ENCODE data around the gene SLC35F3. TPM values are rescaled to one million over a fixed set of nuclear protein-coding genes. Genes with fewer than 3 reads are reported as not detected.

Gene SLC35F3
- total RNA-seq, 5 donors from 2014 or later (not counting 1 experiment from before 2014, with no cell fraction given), result 0.19 to 4.6 (median 1.3) TPM; not detected in 1

DNA sequence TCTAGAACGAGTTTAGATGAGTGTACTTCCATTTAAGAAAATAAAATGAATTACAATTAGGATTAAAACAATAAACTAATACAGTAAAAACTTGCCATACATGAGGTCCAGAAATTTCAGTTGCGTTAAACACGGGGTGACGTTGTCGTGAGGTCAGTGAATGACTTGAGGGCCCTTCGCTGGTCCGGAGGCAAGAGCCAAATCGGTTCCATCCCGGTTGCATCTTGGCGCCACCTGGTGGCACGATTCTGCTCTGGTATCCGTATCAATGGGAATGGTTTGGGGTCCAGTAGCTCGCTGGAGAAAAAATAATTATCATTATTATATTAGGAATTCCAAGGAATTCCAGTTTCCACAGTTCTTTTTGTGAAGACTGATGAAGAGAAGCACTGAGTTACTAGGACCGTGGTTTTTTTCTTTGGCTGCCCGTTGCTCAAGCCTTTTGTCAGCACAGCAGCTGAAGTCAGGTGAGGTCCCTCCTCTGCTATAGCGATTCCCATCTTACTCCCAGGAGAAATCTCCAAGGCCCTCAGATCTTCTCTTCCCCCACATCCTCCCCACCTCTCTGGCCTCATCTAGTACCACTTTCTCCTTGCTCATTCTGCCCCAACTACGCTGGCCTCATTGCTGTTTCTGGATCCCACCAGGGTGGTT is 161.4 kb downstream of the SLC35F3 start:
- no peaks in the 10 kb centered on the region for H3K4me1 ChIP-seq (ENCODE audit: control insufficient read depth in 1 of 2, extremely low read depth in 1 of 2, insufficient read depth in 2 of 2, low read length in 2 of 2)
- no peak overlapping the region for H3K4me3 ChIP-seq (ENCODE audit: control insufficient read depth in 1 of 2, extremely low read depth in 1 of 2, low read length in 1 of 2)
- ATAC-seq (replicated peaks in 1 of 4) (no peak), DNase-seq (peak in 34 of 35 experiments; percentile 4 to 73 (median 45))
- WGBS (ENCODE audit: insufficient coverage), result 28% methylated on average over 9 of the region's 17 CpGs
- H3K9me3 ChIP-seq, result no peaks in the 10 kb centered on the region
- ChIA-PET CTCF (interaction anchor here (0.6 to 2.2 kb wide), 2 partner anchors 761 kb away, joined by 3 to 7 read pairs; no protein-coding TSS in a partner anchor), POLR2A (no interaction called here)
- Mint-ChIP-seq H3K27ac (no peak overlapping the region), H3K4me1 (peaks cover 0 to 2% (median 0%) of the 10 kb centered on the region in 3 donors), H3K36me3 (no peaks in the 10 kb centered on the region), H3K4me3 (no peak overlapping the region), H3K9me3 (peaks cover 5 to 14% (median 11%) of the 10 kb centered on the region in 3 donors), H3K27me3 (peaks cover 10 to 11% of the 10 kb centered on the region in 2 donors)
- no peak overlapping the region for H3K27ac ChIP-seq (ENCODE audit: low read length)
- no peaks in the 10 kb centered on the region for H3K36me3 ChIP-seq (ENCODE audit: control insufficient read depth in 2 of 2, extremely low read depth in 1 of 2, insufficient read depth in 1 of 2, low read length in 1 of 2)
- H3K27me3 ChIP-seq (replicated peaks in 1 of 2; ENCODE audit: control insufficient read depth in 2 of 2, extremely low read depth in 1 of 2, insufficient read depth in 2 of 2, low read length in 1 of 2), result peaks cover 0 to 7% of the 10 kb centered on the region in 2 experiments

DNA sequence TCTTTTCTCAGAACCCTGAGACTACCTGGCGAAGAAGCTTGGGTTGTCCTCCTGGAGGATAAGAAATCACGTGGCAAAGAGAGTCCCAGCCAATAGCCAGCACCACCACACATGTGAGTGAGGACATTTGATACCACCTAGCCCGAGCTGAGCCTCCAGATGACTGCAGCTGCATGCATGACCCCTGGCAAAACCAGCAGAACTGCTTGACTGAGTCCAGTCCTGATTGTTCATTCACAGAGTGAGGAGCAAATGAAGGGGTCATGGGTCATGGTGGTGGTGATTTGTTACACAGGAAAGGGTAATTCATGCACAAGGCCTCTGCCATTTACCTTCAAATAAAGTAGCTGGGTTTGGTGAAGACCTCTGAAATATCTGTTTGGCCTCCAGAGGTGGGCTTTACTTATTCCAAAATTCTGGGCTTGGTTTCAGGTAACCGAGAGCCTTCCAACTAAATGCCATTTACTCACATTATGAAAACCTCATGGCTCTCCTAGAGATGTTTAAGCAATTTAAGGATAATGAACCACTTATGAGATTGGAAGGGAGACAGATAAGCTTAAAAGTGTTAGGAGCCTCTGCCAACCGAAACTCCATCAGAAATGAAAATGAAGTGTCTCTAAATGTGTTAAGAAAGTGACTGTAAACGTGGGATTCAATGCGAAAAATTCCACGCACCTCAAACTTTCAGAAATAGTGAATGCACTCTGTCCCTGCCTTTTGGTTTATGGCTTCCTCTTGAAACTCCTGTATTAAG is 163.3 kb downstream of the SLC35F3 start:
- Mint-ChIP-seq H3K4me1 (peaks cover 0 to 2% (median 0%) of the 10 kb centered on the region in 3 donors), H3K9me3 (no peaks in the 10 kb centered on the region), H3K27me3 (peaks cover 7 to 11% of the 10 kb centered on the region in 2 donors), H3K36me3 (no peaks in the 10 kb centered on the region), H3K27ac (no peak overlapping the region), H3K4me3 (no peak overlapping the region)
- DNase-seq (no peak), ATAC-seq (replicated peaks in 1 of 4) (no peak)
- Histone ChIP-seq H3K36me3 (ENCODE audit: control insufficient read depth in 2 of 2, extremely low read depth in 1 of 2, insufficient read depth in 1 of 2, low read length in 1 of 2) (no peaks in the 10 kb centered on the region), H3K4me1 (ENCODE audit: control insufficient read depth in 1 of 2, extremely low read depth in 1 of 2, insufficient read depth in 2 of 2, low read length in 2 of 2) (no peaks in the 10 kb centered on the region), H3K4me3 (ENCODE audit: control insufficient read depth in 1 of 2, extremely low read depth in 1 of 2, low read length in 1 of 2) (no peak overlapping the region), H3K27me3 (replicated peaks in 1 of 2; ENCODE audit: control insufficient read depth in 2 of 2, extremely low read depth in 1 of 2, insufficient read depth in 2 of 2, low read length in 1 of 2) (peaks cover 0 to 10% of the 10 kb centered on the region in 2 experiments), H3K9me3 (no peaks in the 10 kb centered on the region), H3K27ac (ENCODE audit: low read length) (no peak overlapping the region)
- ChIA-PET POLR2A (no interaction called here), CTCF (interaction anchor here (0.6 to 2.2 kb wide), 2 partner anchors 20 to 763 kb away, joined by 3 to 7 read pairs; no protein-coding TSS in a partner anchor)
- WGBS (ENCODE audit: insufficient coverage), result 57% methylated on average over 3 of the region's 8 CpGs

- ChIA-PET CTCF (no interaction called here), POLR2A (no interaction called here)
- H3K4me1 Mint-ChIP-seq, result peaks cover 0 to 2% (median 0%) of the 10 kb centered on the region in 3 donors
- no peak overlapping the region for H3K4me3 Mint-ChIP-seq
- H3K36me3 ChIP-seq (ENCODE audit: control insufficient read depth in 2 of 2, extremely low read depth in 1 of 2, insufficient read depth in 1 of 2, low read length in 1 of 2), result no peaks in the 10 kb centered on the region
- H3K9me3 Mint-ChIP-seq, result no peaks in the 10 kb centered on the region
- H3K27ac Mint-ChIP-seq, result no peak overlapping the region
- H3K4me1 ChIP-seq (ENCODE audit: control insufficient read depth in 1 of 2, extremely low read depth in 1 of 2, insufficient read depth in 2 of 2, low read length in 2 of 2), result no peaks in the 10 kb centered on the region
- 75% methylated on average over 2 of the region's 3 CpGs for WGBS (ENCODE audit: insufficient coverage)
- DNase-seq (no peak), ATAC-seq (replicated peaks in 1 of 4) (no peak)
- no peak overlapping the region for H3K27ac ChIP-seq (ENCODE audit: low read length)
- H3K27me3 ChIP-seq (replicated peaks in 1 of 2; ENCODE audit: control insufficient read depth in 2 of 2, extremely low read depth in 1 of 2, insufficient read depth in 2 of 2, low read length in 1 of 2), result peaks cover 0 to 15% of the 10 kb centered on the region in 2 experiments
- H3K4me3 ChIP-seq (ENCODE audit: control insufficient read depth in 1 of 2, extremely low read depth in 1 of 2, low read length in 1 of 2), result no peak overlapping the region
- no peaks in the 10 kb centered on the region for H3K9me3 ChIP-seq
- H3K36me3 Mint-ChIP-seq, result no peaks in the 10 kb centered on the region
- H3K27me3 Mint-ChIP-seq, result peaks cover 4 to 16% of the 10 kb centered on the region in 2 donors
Measured at GRCh38 chr1:234069760-234070159, 165.3 kb downstream of the SLC35F3 start.

DNA sequence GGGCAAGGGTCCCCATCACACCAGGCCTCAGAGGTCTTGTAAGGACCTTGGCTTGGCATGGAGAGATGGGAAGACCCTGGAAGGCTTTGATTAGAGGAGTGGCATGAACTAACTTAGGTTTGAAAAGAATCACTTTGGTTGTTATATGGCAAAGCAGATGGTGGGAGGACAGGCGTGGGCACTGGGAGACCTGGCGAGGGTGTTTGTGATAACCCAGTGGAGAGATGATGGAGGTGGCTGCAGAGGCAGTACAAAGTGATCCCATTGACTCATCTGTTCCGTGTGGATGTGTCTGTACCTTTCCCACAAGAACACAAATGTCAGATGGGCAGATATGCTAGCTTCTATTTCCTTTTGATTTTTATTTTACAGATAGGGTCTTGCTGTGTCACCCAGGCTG is 168.3 kb downstream of the SLC35F3 start:
- Mint-ChIP-seq H3K36me3 (no peaks in the 10 kb centered on the region), H3K4me3 (no peak overlapping the region), H3K9me3 (no peaks in the 10 kb centered on the region), H3K27ac (no peak overlapping the region), H3K27me3 (peaks cover 7 to 19% of the 10 kb centered on the region in 2 donors), H3K4me1 (no peaks in the 10 kb centered on the region)
- Histone ChIP-seq H3K4me1 (ENCODE audit: control insufficient read depth in 1 of 2, extremely low read depth in 1 of 2, insufficient read depth in 2 of 2, low read length in 2 of 2) (no peaks in the 10 kb centered on the region), H3K4me3 (ENCODE audit: control insufficient read depth in 1 of 2, extremely low read depth in 1 of 2, low read length in 1 of 2) (no peak overlapping the region), H3K27me3 (replicated peaks in 1 of 2; ENCODE audit: control insufficient read depth in 2 of 2, extremely low read depth in 1 of 2, insufficient read depth in 2 of 2, low read length in 1 of 2) (peaks cover 0 to 10% of the 10 kb centered on the region in 2 experiments), H3K9me3 (no peaks in the 10 kb centered on the region), H3K27ac (ENCODE audit: low read length) (no peak overlapping the region), H3K36me3 (ENCODE audit: control insufficient read depth in 2 of 2, extremely low read depth in 1 of 2, insufficient read depth in 1 of 2, low read length in 1 of 2) (no peaks in the 10 kb centered on the region)
- POLR2A ChIA-PET, result no interaction called here
- ATAC-seq (replicated peaks in 1 of 4), result no peak
- no peak for DNase-seq
- CTCF ChIA-PET, result no interaction called here
- WGBS (ENCODE audit: insufficient coverage), result no CpG with 5 or more reads among the region's 3 CpGs

GRCh38 chr1:234078143-234078542 is 173.7 kb downstream of the SLC35F3 start:
- ChIA-PET POLR2A (no interaction called here), CTCF (no interaction called here)
- peaks cover 23% of the 10 kb centered on the region in 2 donors for H3K27me3 Mint-ChIP-seq
- no peaks in the 10 kb centered on the region for H3K4me1 ChIP-seq (ENCODE audit: control insufficient read depth in 1 of 2, extremely low read depth in 1 of 2, insufficient read depth in 2 of 2, low read length in 2 of 2)
- H3K27me3 ChIP-seq (replicated peaks in 1 of 2; ENCODE audit: control insufficient read depth in 2 of 2, extremely low read depth in 1 of 2, insufficient read depth in 2 of 2, low read length in 1 of 2), result peaks cover 0 to 4% of the 10 kb centered on the region in 2 experiments
- no peaks in the 10 kb centered on the region for H3K4me1 Mint-ChIP-seq
- no peak overlapping the region for H3K4me3 ChIP-seq (ENCODE audit: control insufficient read depth in 1 of 2, extremely low read depth in 1 of 2, low read length in 1 of 2)
- DNase-seq, result no peak
- no peaks in the 10 kb centered on the region for H3K9me3 Mint-ChIP-seq
- no peak overlapping the region for H3K4me3 Mint-ChIP-seq
- H3K9me3 ChIP-seq, result no peaks in the 10 kb centered on the region
- no peak for ATAC-seq (replicated peaks in 1 of 4)
- H3K27ac ChIP-seq (ENCODE audit: low read length), result no peak overlapping the region
- H3K36me3 ChIP-seq (ENCODE audit: control insufficient read depth in 2 of 2, extremely low read depth in 1 of 2, insufficient read depth in 1 of 2, low read length in 1 of 2), result no peaks in the 10 kb centered on the region
- H3K36me3 Mint-ChIP-seq, result no peaks in the 10 kb centered on the region
- H3K27ac Mint-ChIP-seq, result no peak overlapping the region
- WGBS (ENCODE audit: insufficient coverage), result 100% methylated on average over 1 of the region's 1 CpG

DNA sequence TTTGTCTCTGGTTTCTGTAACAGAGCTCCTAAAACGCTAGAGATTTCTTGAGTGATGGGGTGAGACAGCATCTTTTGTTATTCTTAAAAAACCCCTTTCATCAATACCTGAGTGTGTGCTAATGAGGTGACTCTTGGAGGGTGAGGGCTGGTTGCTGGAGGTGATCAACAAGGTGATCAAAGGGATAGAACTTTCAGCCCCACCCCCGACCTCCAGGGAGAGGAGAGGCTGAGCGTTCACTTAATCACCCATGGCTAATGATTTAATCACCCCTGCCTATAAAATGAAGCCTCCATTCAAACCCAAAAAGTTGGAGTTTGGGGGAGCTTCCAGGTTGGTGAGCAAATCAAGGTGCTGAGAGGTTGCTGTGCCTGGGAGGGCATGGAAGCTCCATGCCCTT is 175.4 kb downstream of the SLC35F3 start:
- Histone ChIP-seq H3K4me3 (ENCODE audit: control insufficient read depth in 1 of 2, extremely low read depth in 1 of 2, low read length in 1 of 2) (no peak overlapping the region), H3K27me3 (replicated peaks in 1 of 2; ENCODE audit: control insufficient read depth in 2 of 2, extremely low read depth in 1 of 2, insufficient read depth in 2 of 2, low read length in 1 of 2) (peaks cover 0 to 2% of the 10 kb centered on the region in 2 experiments), H3K4me1 (ENCODE audit: control insufficient read depth in 1 of 2, extremely low read depth in 1 of 2, insufficient read depth in 2 of 2, low read length in 2 of 2) (no peaks in the 10 kb centered on the region), H3K9me3 (no peaks in the 10 kb centered on the region), H3K36me3 (ENCODE audit: control insufficient read depth in 2 of 2, extremely low read depth in 1 of 2, insufficient read depth in 1 of 2, low read length in 1 of 2) (no peaks in the 10 kb centered on the region), H3K27ac (ENCODE audit: low read length) (no peak overlapping the region)
- no peaks in the 10 kb centered on the region for H3K36me3 Mint-ChIP-seq
- ChIA-PET POLR2A (no interaction called here), CTCF (no interaction called here)
- no peak overlapping the region for H3K27ac Mint-ChIP-seq
- H3K27me3 Mint-ChIP-seq, result peaks cover 19 to 20% of the 10 kb centered on the region in 2 donors
- H3K4me1 Mint-ChIP-seq, result no peaks in the 10 kb centered on the region
- no peak for ATAC-seq (replicated peaks in 1 of 4)
- no CpG with 5 or more reads among the region's 3 CpGs for WGBS (ENCODE audit: insufficient coverage)
- no peak overlapping the region for H3K4me3 Mint-ChIP-seq
- no peak for DNase-seq
- no peaks in the 10 kb centered on the region for H3K9me3 Mint-ChIP-seq
